HG03354 (cell line): ENCODE results near the gene B3GNT9.

ENCODE experiments used
- ATAC-seq: cut with Tn5 transposase; IDR thresholded peaks from one replicate; pipeline ENCODE4 v1.9.1; 2021; ENCODE audit warnings: mild to moderate bottlenecking; ENCODE audit not compliant: unreplicated experiment, poor library complexity, severe bottlenecking

B3GNT9 gene

GRCh38 chr16:67150833-67151396 is at the start of gene B3GNT9:
Gene B3GNT9 (minus strand): TSS chr16:67150998. CDS start chr16:67150485, 513 bp downstream.
- peak; percentile 62 for ATAC-seq

- ATAC-seq = no peak
These were observed 49.7 kb upstream of the B3GNT9 start for GRCh38 chr16:67200491-67200890.

GRCh38 chr16:67199808-67200198 is 49.0 kb upstream of the B3GNT9 start:
- no peak for ATAC-seq

GRCh38 chr16:67199011-67199807 is 48.4 kb upstream of the B3GNT9 start, which contains the start of gene ELMO3:
Gene ELMO3 (plus strand): TSS chr16:67199131. CDS start chr16:67199327, 196 bp downstream.
- ATAC-seq = no peak

- ATAC-seq = no peak
These were observed 47.5 kb upstream of the B3GNT9 start for GRCh38 chr16:67198238-67198734.

GRCh38 chr16:67197704-67198103 is 46.9 kb upstream of the B3GNT9 start:
- ATAC-seq = no peak

- ATAC-seq = no peak
These were observed 46.1 kb upstream of the B3GNT9 start for GRCh38 chr16:67196881-67197280.

GRCh38 chr16:67195676-67196075 is 44.9 kb upstream of the B3GNT9 start:
- ATAC-seq = no peak

GRCh38 chr16:67194260-67194659 is 43.5 kb upstream of the B3GNT9 start:
- no peak for ATAC-seq

- ATAC-seq = no peak
These were observed 42.7 kb upstream of the B3GNT9 start for GRCh38 chr16:67193536-67193935.

GRCh38 chr16:67192781-67193361 is 42.1 kb upstream of the B3GNT9 start:
- ATAC-seq = no peak

GRCh38 chr16:67191995-67192681 is 41.3 kb upstream of the B3GNT9 start, which contains the start of gene E2F4:
Gene E2F4 (plus strand): TSS chr16:67192155. CDS start chr16:67192228, 73 bp downstream.
- peak; percentile 94 for ATAC-seq

GRCh38 chr16:67191411-67191994 is 40.7 kb upstream of the B3GNT9 start:
- no peak for ATAC-seq

GRCh38 chr16:67190448-67191399 is 39.9 kb upstream of the B3GNT9 start:
- no peak for ATAC-seq

GRCh38 chr16:67190041-67190440 is 39.2 kb upstream of the B3GNT9 start, which contains the start of gene EXOC3L1:
Gene EXOC3L1 (minus strand): TSS chr16:67190136. CDS start chr16:67189676, 460 bp downstream.
- no peak for ATAC-seq

GRCh38 chr16:67188798-67189197 is 38.0 kb upstream of the B3GNT9 start:
- no peak for ATAC-seq

GRCh38 chr16:67188323-67188722 is 37.5 kb upstream of the B3GNT9 start:
- no peak for ATAC-seq

GRCh38 chr16:67187175-67187890 is 36.5 kb upstream of the B3GNT9 start:
- ATAC-seq = no peak
